Measurements from ENCODE around the gene BCLAF1.
"Not testable (repeated sequence)": the region's sequence is repeated elsewhere in the genome, so short reads cannot be mapped to it uniquely, and the experiment has no call there.

The BCLAF1 gene

GRCh38 chr6:136309171-136309570, 19.5 kb upstream of the BCLAF1 start:
- DNase-seq, result no peak

GRCh38 chr6:136308469-136308868, 18.8 kb upstream of the BCLAF1 start:
- not testable (repeated sequence) for DNase-seq

- DNase-seq, result no peak
These were observed 17.7 kb upstream of the BCLAF1 start for GRCh38 chr6:136307351-136307750.

GRCh38 chr6:136306466-136306865, 16.8 kb upstream of the BCLAF1 start:
- no peak for DNase-seq

GRCh38 chr6:136304410-136304809, 14.8 kb upstream of the BCLAF1 start:
- DNase-seq, result no peak

GRCh38 chr6:136303516-136303915, 13.9 kb upstream of the BCLAF1 start:
- no peak for DNase-seq

GRCh38 chr6:136294621-136295020, 5.0 kb upstream of the BCLAF1 start:
- no peak for DNase-seq

- DNase-seq, result peak; percentile 27
These were observed 864 bp upstream of the BCLAF1 start for GRCh38 chr6:136290410-136291010.

GRCh38 chr6:136289327-136289578, 393 bp downstream of the BCLAF1 start:
- DNase-seq, result peak; percentile 76

GRCh38 chr6:136288566-136289326, 900 bp downstream of the BCLAF1 start:
- DNase-seq, result peak; percentile 62

- no peak for DNase-seq
These were observed 4.7 kb downstream of the BCLAF1 start for GRCh38 chr6:136284909-136285308.

GRCh38 chr6:136282906-136283305, 6.7 kb downstream of the BCLAF1 start:
- DNase-seq, result no peak

GRCh38 chr6:136280032-136280609, 9.5 kb downstream of the BCLAF1 start:
- no peak for DNase-seq

- no peak for DNase-seq
These were observed 15.6 kb downstream of the BCLAF1 start for GRCh38 chr6:136274062-136274461.

GRCh38 chr6:136265101-136265500, 24.5 kb downstream of the BCLAF1 start:
- no peak for DNase-seq

GRCh38 chr6:136262940-136263339, 26.7 kb downstream of the BCLAF1 start:
- no peak for DNase-seq

GRCh38 chr6:136254851-136255466, 34.7 kb downstream of the BCLAF1 start:
- no peak for DNase-seq

- no peak for DNase-seq
These were observed 35.9 kb downstream of the BCLAF1 start for GRCh38 chr6:136253734-136254133.

- no peak for DNase-seq
These were observed 37.2 kb downstream of the BCLAF1 start for GRCh38 chr6:136252441-136252840.

- DNase-seq, result no peak
These were observed 38.3 kb downstream of the BCLAF1 start for GRCh38 chr6:136251394-136251793.

GRCh38 chr6:136250686-136251008, 39.0 kb downstream of the BCLAF1 start:
- no peak for DNase-seq

- peak; percentile 93 for DNase-seq
These were observed 39.6 kb downstream of the BCLAF1 start, which contains the start of gene MTFR2 for GRCh38 chr6:136249811-136250685. Gene MTFR2, minus strand, starts transcription at chr6:136250311. Its CDS starts 1,212 bp downstream, at chr6:136249099.

GRCh38 chr6:136249336-136249735, 40.3 kb downstream of the BCLAF1 start:
- no peak for DNase-seq

Measured in COR-L47 (cell line).